ENCODE data around the gene SRSF10.
"Not testable (repeated sequence)": the region's sequence is repeated elsewhere in the genome, so short reads cannot be mapped to it uniquely, and the experiment has no call there.

Gene SRSF10

DNA sequence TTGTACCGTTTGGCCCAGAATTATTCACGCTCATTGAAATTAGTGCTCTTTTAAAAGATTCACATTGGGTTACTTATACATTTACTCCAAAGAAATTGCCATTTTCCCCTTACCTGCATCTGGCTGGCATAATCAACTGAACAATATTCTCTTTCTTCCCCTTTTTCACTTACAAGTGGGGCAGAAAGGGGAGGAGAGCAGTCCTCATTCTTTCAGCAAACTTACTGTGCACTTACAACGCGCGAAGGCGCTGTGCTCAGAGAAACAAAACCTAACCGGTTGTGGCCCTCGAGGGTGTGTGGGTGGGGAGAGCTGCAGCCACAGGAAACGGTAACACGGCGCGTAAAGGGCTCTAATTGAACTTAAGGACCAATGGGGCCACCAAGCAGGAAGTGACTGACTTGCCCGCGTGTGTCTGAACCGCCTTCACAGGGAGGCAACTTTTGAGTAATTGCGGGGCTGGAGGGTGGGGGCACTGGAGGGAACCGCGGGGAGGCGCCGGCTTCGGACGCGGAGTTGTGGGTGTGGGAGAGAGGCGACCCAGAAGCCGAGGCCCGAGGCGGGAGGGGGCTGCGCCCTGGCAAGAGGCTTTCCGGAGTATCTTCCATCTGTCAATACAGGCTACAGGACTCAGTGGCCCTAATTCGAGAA, 21.2 kb downstream of the SRSF10 start:
- DNase-seq (ENCODE audit: low spot score) = peak; percentile 84

DNA sequence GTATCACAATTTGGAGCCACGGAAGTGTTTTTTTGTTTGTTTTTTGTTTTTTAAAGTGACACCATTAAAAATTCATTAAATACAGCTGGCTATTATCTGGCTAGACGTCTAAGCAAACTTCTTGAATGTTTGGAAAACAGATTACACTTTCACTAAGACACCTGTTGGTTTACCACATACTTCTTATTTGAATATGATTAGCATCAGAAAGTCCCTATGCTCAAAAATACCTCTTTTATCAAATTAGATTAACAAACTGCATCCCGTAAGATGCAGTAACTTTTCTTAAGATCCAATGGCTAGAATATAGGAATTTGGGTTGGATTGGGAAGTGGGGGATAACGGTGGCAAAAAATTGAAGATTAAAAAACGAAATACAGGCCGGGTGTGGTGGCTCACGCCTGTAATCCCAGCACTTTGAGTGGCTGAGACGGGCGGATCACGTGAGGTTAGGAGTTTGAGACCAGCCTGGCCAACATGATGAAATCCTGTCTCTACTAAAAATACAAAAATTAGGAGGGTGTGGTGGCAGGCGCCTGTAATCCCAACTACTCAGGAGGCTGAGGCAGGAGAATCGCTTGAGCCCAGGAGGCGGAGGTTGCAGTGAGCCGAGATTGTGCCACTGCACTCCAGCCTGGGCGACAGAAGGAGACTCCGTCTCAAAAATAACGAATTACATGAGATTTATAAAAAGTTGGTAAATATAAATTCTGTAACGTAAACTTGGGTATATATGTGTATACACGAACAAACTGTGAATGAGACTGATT, 21.9 kb downstream of the SRSF10 start:
- DNase-seq (ENCODE audit: low spot score) = not testable (repeated sequence)

DNA sequence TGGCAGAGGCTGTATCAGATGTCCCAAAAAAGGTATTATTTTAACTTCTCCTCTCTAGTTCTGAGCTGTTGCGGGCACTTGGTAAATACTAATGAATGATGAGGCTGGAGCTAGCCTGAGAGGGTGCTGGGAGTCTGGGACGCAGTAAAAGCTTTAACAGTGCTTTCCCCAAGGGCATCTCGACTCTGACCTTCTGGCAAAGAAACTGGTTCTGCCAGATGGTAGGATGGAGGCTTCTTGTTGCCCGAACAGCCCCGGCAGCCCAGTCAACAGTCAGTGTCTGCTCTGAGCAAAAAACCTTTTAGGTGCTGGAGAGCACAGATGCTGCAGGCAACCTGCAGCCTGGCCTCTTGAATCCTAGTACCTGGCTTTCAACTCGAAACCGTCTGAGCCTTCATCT, 23.0 kb downstream of the SRSF10 start:
- no peak for DNase-seq (ENCODE audit: low spot score)

GRCh38 chr1:23953020-23953419, 27.1 kb downstream of the SRSF10 start:
- no peak for DNase-seq (ENCODE audit: low spot score)

GRCh38 chr1:23947366-23947765, 32.8 kb downstream of the SRSF10 start:
- DNase-seq (ENCODE audit: low spot score) = no peak

- DNase-seq (ENCODE audit: low spot score) = no peak
Measured at GRCh38 chr1:23936481-23937176, 43.5 kb downstream of the SRSF10 start.

DNA sequence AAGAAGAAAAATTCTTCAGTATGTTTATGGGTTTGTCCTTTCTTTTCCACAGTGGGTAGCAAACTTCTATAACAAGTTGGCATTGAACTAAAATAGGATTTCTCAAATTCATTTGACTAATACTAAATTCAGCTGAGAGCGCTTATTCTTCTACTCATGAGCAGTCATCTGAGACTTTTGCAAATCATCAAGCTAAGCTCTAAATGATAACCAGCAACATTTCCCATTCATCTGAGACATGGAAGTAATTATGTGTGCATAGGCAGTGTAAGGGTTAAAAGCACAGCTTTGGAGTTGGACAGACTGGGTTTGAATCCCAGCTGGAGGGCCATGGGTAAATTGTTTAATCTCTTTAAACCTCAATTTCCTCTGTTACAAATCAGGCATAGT, 48.6 kb downstream of the SRSF10 start:
- DNase-seq (ENCODE audit: low spot score) = no peak

GRCh38 chr1:23930861-23931490, 49.2 kb downstream of the SRSF10 start:
- no peak for DNase-seq (ENCODE audit: low spot score)

DNA sequence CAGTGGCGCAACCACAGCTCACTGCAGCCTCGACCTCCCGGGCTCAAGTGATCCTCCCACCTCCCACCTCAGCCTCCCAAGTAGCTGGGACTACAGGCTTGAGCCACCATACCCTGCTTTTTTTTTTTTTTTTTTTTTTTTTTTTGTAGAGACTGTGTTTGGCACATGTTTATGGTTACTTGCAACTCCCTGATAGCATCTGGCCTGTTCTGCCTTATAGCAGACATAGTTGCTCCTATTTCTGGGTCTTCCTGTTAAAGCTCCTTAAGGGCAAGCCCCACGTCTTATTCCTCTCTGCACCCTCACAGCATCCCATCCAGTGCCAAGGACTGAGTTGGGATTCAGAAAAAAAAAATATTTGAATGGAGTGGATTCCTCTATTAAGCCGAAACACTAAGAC, 49.9 kb downstream of the SRSF10 start:
- no peak for DNase-seq (ENCODE audit: low spot score)

GRCh38 chr1:23928789-23929188, 51.3 kb downstream of the SRSF10 start:
- DNase-seq (ENCODE audit: low spot score) = no peak

- no peak for DNase-seq (ENCODE audit: low spot score)
Measured at GRCh38 chr1:23927097-23927496, 53.0 kb downstream of the SRSF10 start.

DNA sequence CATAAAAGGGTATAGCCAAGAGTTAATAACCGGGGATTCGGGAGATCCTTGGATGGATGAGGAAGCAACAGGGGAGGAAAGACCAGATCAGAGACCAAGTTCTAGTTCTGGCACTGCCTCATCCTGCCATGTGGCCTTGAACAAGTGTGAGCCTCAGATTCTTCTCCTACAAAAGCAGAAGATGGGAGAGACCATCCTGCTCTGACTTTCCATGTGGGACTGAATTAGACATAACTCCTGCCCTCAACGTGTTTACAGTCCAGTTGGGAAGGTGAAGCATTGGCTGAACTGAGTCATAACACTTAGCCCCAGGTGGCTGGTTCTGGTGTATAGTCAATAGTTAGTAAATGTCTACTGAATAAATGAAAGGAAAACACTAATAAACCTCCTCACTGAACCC, 54.8 kb downstream of the SRSF10 start:
- DNase-seq (ENCODE audit: low spot score) = no peak

DNA sequence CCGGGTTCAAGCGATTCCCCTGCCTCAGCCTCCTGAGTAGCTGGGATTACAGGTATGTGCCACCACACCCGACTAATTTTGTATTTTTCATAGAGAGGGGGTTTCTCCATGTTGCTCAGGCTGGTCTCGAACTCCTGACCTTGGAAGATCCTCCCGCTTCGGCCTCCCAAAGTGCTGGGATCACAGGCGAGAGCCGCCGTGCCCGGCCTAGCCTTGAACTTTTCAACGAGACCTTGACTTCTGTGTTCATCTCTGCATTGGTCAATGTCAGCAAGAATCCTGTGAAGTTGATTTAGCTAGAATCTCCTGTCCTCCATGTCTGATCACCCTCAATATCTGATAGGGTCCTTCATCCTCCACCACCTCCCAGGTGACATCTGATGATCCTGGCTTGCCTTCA, 55.5 kb downstream of the SRSF10 start:
- no peak for DNase-seq (ENCODE audit: low spot score)

DNA sequence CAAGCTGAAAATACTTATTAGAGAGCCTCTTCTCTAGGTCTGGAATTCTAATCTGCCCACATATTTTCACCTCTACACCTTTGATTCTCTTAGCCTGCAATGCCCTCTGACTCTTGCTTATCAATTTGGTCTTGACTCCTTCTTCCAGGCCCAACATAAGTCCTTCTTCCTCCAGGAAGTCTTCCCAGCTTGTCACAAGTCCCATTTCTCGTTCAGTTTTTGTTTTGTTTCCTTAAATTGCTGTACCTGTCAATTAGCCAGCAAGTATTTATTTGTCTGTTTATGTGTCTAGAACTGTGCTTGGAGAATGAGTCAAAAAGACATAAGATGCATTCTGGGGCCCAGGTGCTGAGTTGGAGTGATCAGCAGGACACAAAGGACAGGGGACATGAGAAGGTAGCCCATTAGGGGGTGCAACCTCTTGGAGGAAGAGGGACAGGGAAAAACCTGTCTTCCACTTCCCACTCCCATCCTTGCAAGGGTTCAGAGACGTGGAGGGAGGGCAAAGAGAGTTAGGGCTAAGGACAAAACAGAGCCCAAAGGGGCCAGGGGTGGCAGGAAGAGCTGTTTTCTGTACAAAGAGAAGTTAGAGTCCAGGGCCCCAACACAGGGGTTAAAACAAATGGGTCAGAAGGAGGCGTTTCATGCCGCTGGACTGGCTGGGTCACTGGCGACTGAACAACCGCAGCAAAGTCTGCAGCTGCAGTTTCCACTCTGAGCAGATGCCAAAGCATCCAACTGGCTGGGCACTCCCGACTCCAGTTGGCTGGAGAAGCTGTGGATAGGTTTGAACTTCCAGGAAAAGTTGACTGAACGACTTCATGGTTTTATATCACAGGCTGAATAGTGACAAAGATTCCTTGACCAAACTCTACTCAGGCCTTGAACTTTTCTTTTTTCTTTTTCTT, 56.3 kb downstream of the SRSF10 start:
- DNase-seq (ENCODE audit: low spot score) = no peak

GRCh38 chr1:23922321-23922943, 57.7 kb downstream of the SRSF10 start:
- no peak for DNase-seq (ENCODE audit: low spot score)

- DNase-seq (ENCODE audit: low spot score) = peak; percentile 50
Measured at GRCh38 chr1:23916209-23917131, 63.7 kb downstream of the SRSF10 start.

DNA sequence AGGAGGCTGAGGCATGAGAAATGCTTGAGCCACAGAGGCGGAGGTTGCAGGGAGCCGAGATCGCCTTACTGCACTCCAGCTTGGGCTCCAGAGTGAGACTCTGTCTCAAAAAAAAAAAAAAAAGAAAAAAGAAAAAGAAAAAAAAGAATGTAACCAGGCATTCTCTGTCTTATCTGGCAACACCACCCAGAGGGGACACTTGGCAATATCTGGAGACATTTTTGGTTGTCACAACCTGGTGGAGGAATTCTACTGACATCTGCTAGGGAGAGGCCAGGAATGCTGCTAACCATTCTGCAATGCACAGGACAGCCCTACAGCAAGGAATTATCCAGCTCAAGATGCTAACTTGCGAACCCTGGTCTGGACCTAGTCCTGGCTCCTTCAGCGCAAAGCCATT, 64.7 kb downstream of the SRSF10 start:
- DNase-seq (ENCODE audit: low spot score) = no peak

GRCh38 chr1:23914921-23915320, 65.2 kb downstream of the SRSF10 start:
- DNase-seq (ENCODE audit: low spot score) = no peak

Data from pons (tissue), 1 donor.